Heart left ventricle (tissue), 13 donors: ENCODE results near the gene IGF1R.

ENCODE experiments used
- CTCF ChIP-seq, 12 donors: fragments of 200-600 bp; sonication (generic) in 4 of 12; IDR thresholded peaks; one replicate each; pipeline versions ENCODE4 v1.5.0 to v1.8.0; 2018 to 2022; ENCODE audit warnings: antibody characterized with exemption in 12 of 12, mild to moderate bottlenecking in 5 of 12
- POLR2A ChIP-seq, 2 donors: fragments of 450-650 bp; IDR thresholded peaks; one replicate each; pipeline ENCODE4 v1.6.1; 2017; ENCODE audit warnings: antibody characterized with exemption in 2 of 2, mild to moderate bottlenecking in 2 of 2, moderate library complexity in 2 of 2
- donor health status: ischemic (EF 13 %, LVEDD 7.1; RV severe dilation, severe dysfunction).
- donor health status: DM: no; HTN: yes; CAD: no.
- donor health status: DM: no; HTN: no; CAD: no.
- donor health status: ischemic (EF 25% LVEDD 6.9; RV normal size, moderate dysfunction).
- donor health status: ischemic (EF 25% LVEDD 5.7; RV mildly dilated, moderate dysfunction).
- donor health status: ischemic (EF 35%, LVEDD 5.7; RV mildly dilated, moderate dysfunction).
- donor health status: nonischemic (EF 11% LVEDD 7.7; RV severe dilation, severe dysfunction).
- donor health status: DM: yes; HTN: yes; CAD: no.
- donor health status: PGD.
- donor health status: ischemic (EF 29% LVEDD 5.4; RV normal size, mild dysfunction).
- donor health status: nonischemic (EF 23%, LVEDD 6.1; RV moderate dilation, normal function).

GRCh38 chr15:98978153-98978552, 329.8 kb downstream of the IGF1R start:
- TF ChIP-seq CTCF (IDR thresholded peaks at IDR 0.05), result no peak
- TF ChIP-seq POLR2A (IDR thresholded peaks at IDR 0.05), result no peak
